IMR-90 (cell line): ENCODE data around the gene ZNF791. TPM values are rescaled to one million over a fixed set of nuclear protein-coding genes. Genes with fewer than 3 reads are reported as not detected.
"Not testable (repeated sequence)": the region's sequence is repeated elsewhere in the genome, so short reads cannot be mapped to it uniquely, and the experiment has no call there.

ENCODE experiments used
- ATAC-seq: fragments of 200-7000 bp; cut with Tn5 transposase; 2 replicates; pipeline ENCODE4 v1.9.1; 2020; ENCODE audit warnings: low read depth, mild to moderate bottlenecking, moderate library complexity
- BruUV-seq: library from RNA; stranded (reverse); fragments of 400-500 nt; replicated peaks from 2 replicates; lab custom pipeline; 2021; lab: Mats Ljungman, UMichigan
- CTCF ChIA-PET: fragments of 300-600 bp; formaldehyde crosslinking; extraction: SDS; loops from one replicate; lab custom pipeline; 2021; ENCODE audit warnings: antibody characterized with exemption; lab: Yijun Ruan, JAX
- POLR2A ChIA-PET: fragments of 300-600 bp; sonication (Branson Sonifier 250); formaldehyde crosslinking; loops from one replicate; lab custom pipeline; 2022; ENCODE audit warnings: antibody characterized with exemption; ENCODE audit not compliant: unreplicated experiment; lab: Charles Lee
- DNase-seq: peaks from one replicate; pipeline ENCODE4 v3.0.0; 2013
- H2AFZ ChIP-seq: replicated peaks from 2 replicates; pipeline ENCODE3; 2013; ENCODE audit warnings: low read length, mild to moderate bottlenecking; ENCODE audit not compliant: poor library complexity
- H2AK5ac ChIP-seq: 2 replicates; pipeline ENCODE4 v1.6.1; 2013; ENCODE audit warnings: low read depth, low read length, inconsistent platforms
- H2AK9ac ChIP-seq: replicated peaks from 2 replicates; pipeline ENCODE3; 2013; ENCODE audit warnings: mild to moderate bottlenecking, low read depth, low read length, moderate library complexity; ENCODE audit not compliant: poor library complexity
- H2BK120ac ChIP-seq: 2 replicates; pipeline ENCODE4 v1.6.1; 2013; ENCODE audit warnings: low read depth, low read length, inconsistent platforms
- H2BK15ac ChIP-seq: 3 replicates; pipeline ENCODE4 v1.6.1; 2013; ENCODE audit warnings: low read depth, low read length, inconsistent platforms
- H2BK20ac ChIP-seq: 2 replicates; pipeline ENCODE4 v1.6.1; 2013; ENCODE audit warnings: low read depth, mild to moderate bottlenecking, inconsistent platforms, low read length, moderate library complexity
- H2BK5ac ChIP-seq: 2 replicates; pipeline ENCODE4 v1.6.1; 2013; ENCODE audit warnings: mild to moderate bottlenecking, low read depth, low read length, inconsistent platforms; ENCODE audit not compliant: poor library complexity, severe bottlenecking
- H3K14ac ChIP-seq: replicated peaks from 2 replicates; pipeline ENCODE4 v1.6.1; 2013; ENCODE audit warnings: low read depth, low read length, inconsistent platforms
- H3K18ac ChIP-seq: 2 replicates; pipeline ENCODE4 v1.6.1; 2013; ENCODE audit warnings: low read depth, low read length, control low read depth
- H3K23ac ChIP-seq: 2 replicates; pipeline ENCODE4 v1.6.1; 2013; ENCODE audit warnings: low read depth, low read length, inconsistent platforms
- H3K27ac ChIP-seq: 2 replicates; pipeline ENCODE4 v1.5.1; 2013; ENCODE audit warnings: mild to moderate bottlenecking, control low read depth, low read length; ENCODE audit not compliant: insufficient read depth
- H3K27me3 ChIP-seq: 2 replicates; pipeline ENCODE4 v1.6.1; 2013; ENCODE audit warnings: low read length; ENCODE audit not compliant: control insufficient read depth, insufficient read depth
- H3K36me3 ChIP-seq: 2 replicates; pipeline ENCODE4 v1.6.1; 2013; ENCODE audit warnings: low read length, mixed read lengths; ENCODE audit not compliant: control insufficient read depth, insufficient read depth
- H3K4ac ChIP-seq: 2 replicates; pipeline ENCODE4 v1.6.1; 2013; ENCODE audit warnings: low read depth, low read length, inconsistent platforms
- H3K4me1 ChIP-seq: 2 replicates; pipeline ENCODE4 v1.6.1; 2013; ENCODE audit warnings: low read length, mixed read lengths; ENCODE audit not compliant: control insufficient read depth, insufficient read depth
- H3K4me2 ChIP-seq: 2 replicates; pipeline ENCODE4 v1.6.1; 2013; ENCODE audit warnings: low read depth, mild to moderate bottlenecking, control low read depth, low read length, moderate library complexity
- H3K4me3 ChIP-seq: 2 replicates; pipeline ENCODE4 v1.5.1; 2013; ENCODE audit warnings: low read depth, mild to moderate bottlenecking, control low read depth, low read length, moderate library complexity; ENCODE audit not compliant: insufficient read depth
- H3K56ac ChIP-seq: 2 replicates; pipeline ENCODE4 v1.6.1; 2013; ENCODE audit warnings: low read length, inconsistent platforms; ENCODE audit not compliant: insufficient read depth; ENCODE audit errors: extremely low read depth
- H3K79me1 ChIP-seq, 2 experiments: 2 replicates each; pipeline ENCODE4 v1.6.1; 2013; ENCODE audit warnings: low read length in 2 of 2, inconsistent platforms in 1 of 2, low read depth in 1 of 2
- H3K9ac ChIP-seq: 2 replicates; pipeline ENCODE4 v1.6.1; 2013; ENCODE audit warnings: low read depth, low read length, control low read depth
- H3K9me1 ChIP-seq: 2 replicates; pipeline ENCODE4 v1.6.1; 2013; ENCODE audit warnings: low read length, inconsistent platforms; ENCODE audit not compliant: insufficient read depth
- H3K9me3 ChIP-seq: 2 replicates; pipeline ENCODE4 v1.6.1; 2013; ENCODE audit warnings: low read length; ENCODE audit not compliant: control insufficient read depth, insufficient read depth
- H4K20me1 ChIP-seq: 2 replicates; pipeline ENCODE4 v1.6.1; 2013; ENCODE audit warnings: low read length, inconsistent platforms; ENCODE audit not compliant: insufficient read depth
- H4K5ac ChIP-seq: 2 replicates; pipeline ENCODE4 v1.6.1; 2013; ENCODE audit warnings: mild to moderate bottlenecking, low read depth, low read length, control low read depth
- H4K8ac ChIP-seq, 2 experiments: 2 replicates each; pipeline ENCODE4 v1.6.1; 2013; ENCODE audit warnings: low read depth in 2 of 2, low read length in 2 of 2, control low read depth in 1 of 2, inconsistent platforms in 1 of 2
- H4K91ac ChIP-seq: 2 replicates; pipeline ENCODE4 v1.6.1; 2013; ENCODE audit warnings: low read depth, low read length, inconsistent platforms; ENCODE audit not compliant: insufficient read depth
- WGBS, 2 experiments: methylation state at CpG; one replicate each; pipeline versions ENCODE4 v1.1.5 to v1.1.7; 2013; ENCODE audit warnings: missing lambda C conversion rate in 2 of 2; ENCODE audit not compliant: insufficient read length in 1 of 2; ENCODE audit errors: extremely low coverage in 2 of 2; 5-methylcytosine and 5-hydroxymethylcytosine counted together
- dilution Hi-C: fragments of 300-500 bp; cut with HindIII; formaldehyde crosslinking; loops from one replicate; pipeline ENCODE4 v1.14.3; 2018; ENCODE audit warnings: low sequenced_read_pairs; ENCODE audit not compliant: unreplicated experiment
- in situ Hi-C: fragments of 300-500 bp; cut with MboI; formaldehyde crosslinking; loops from 3 replicates; pipeline ENCODE4 v1.14.3; 2019; ENCODE audit warnings: low sequenced_read_pairs, inconsistent platforms, mixed read lengths
- intact Hi-C: fragments of 100-400 bp; cut with micrococcal nuclease; formaldehyde crosslinking; loops from 2 replicates; pipeline ENCODE4 v1.10.0; 2022
- polyA plus RNA-seq, 3 experiments: library from polyadenylated mRNA; depleted of rRNA; stranded (reverse); fragments of >200 nt; gene quantifications; 2 replicates each; pipeline ENCODE4 v1.2.3, GENCODE V29; 2012; ENCODE audit warnings: low replicate concordance in 1 of 3
- total RNA-seq: library from RNA; depleted of rRNA; stranded (reverse); fragments of >200 nt; gene quantifications from 2 replicates; pipeline ENCODE4 v1.2.3, GENCODE V29; 2012
- TF ChIP-seq, protein P1 (sequence below): conservative IDR thresholded peaks from 2 replicates; pipeline ENCODE4 v1.5.1; 2012; ENCODE audit warnings: mild to moderate bottlenecking, low read depth, low read length, improper control_type of control experiment

Gene ZNF791
- total and polyA plus RNA-seq, 2 of the 4 experiments (the other 2 are of a cell fraction), result 7.1 to 15.8 TPM

DNA sequence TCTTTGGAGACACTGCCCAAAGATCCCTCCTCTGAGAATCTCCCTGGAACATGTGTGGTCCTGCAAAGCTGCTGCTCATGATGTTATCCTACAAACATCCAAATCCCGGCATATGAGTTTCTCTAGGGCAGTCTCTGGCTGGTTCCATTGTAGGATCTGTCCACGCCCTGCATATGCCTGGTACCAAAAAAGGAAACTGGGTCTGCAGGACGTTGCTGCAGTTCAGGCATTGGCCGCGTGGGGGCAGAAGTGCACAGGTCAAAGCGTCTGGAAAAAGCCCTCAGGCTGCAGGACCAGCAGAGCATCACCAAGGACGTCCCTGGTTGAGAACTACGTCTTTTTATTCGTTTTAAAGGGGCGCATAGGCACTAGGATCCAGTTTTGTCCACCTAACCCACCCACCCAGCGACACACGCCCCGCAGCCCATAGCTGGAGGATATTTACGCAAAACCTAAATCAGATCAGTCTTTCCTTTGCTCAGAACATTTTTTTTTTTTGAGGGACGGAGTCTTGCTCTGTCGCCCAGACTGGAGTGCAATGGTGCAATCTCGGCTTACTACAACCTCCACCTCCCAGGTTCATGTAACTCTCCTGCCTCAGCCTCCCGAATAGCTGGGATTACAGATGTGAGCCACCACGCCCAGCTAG lies 46.6 kb upstream of the ZNF791 start (continued):
- TF ChIP-seq, protein P1, sequence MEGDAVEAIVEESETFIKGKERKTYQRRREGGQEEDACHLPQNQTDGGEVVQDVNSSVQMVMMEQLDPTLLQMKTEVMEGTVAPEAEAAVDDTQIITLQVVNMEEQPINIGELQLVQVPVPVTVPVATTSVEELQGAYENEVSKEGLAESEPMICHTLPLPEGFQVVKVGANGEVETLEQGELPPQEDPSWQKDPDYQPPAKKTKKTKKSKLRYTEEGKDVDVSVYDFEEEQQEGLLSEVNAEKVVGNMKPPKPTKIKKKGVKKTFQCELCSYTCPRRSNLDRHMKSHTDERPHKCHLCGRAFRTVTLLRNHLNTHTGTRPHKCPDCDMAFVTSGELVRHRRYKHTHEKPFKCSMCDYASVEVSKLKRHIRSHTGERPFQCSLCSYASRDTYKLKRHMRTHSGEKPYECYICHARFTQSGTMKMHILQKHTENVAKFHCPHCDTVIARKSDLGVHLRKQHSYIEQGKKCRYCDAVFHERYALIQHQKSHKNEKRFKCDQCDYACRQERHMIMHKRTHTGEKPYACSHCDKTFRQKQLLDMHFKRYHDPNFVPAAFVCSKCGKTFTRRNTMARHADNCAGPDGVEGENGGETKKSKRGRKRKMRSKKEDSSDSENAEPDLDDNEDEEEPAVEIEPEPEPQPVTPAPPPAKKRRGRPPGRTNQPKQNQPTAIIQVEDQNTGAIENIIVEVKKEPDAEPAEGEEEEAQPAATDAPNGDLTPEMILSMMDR, result peak; percentile 97

DNA sequence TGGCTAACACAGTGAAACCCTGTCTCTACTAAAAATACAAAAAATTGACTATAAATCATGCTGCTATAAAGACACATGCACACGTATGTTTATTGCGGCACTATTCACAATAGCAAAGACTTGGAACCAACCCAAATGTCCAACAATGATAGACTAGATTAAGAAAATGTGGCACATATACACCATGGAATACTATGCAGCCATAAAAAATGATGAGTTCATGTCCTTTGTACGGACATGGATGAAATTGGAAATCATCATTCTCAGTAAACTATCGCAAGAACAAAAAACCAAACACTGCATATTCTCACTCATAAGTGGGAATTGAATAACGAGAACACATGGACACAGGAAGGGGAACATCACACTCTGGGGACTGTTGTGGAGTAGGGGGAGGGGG lies 44.3 kb upstream of the ZNF791 start:
- BruUV-seq, H3K23ac ChIP-seq, H2AK5ac ChIP-seq, H3K9me1 ChIP-seq, H3K4me1 ChIP-seq, DNase-seq, H3K4me3 ChIP-seq, dilution Hi-C loops, H2AK9ac ChIP-seq, H2BK20ac ChIP-seq, H4K91ac ChIP-seq, H3K9me3 ChIP-seq, ATAC-seq, CTCF ChIA-PET, H4K5ac ChIP-seq, intact Hi-C loops, H2BK5ac ChIP-seq, H3K27ac ChIP-seq, H3K9ac ChIP-seq, POLR2A ChIA-PET, H3K27me3 ChIP-seq, H3K36me3 ChIP-seq, H4K20me1 ChIP-seq, H2AFZ ChIP-seq, H2BK15ac ChIP-seq, H3K56ac ChIP-seq, H2BK120ac ChIP-seq, H3K14ac ChIP-seq, H3K4me2 ChIP-seq, H3K4ac ChIP-seq, H3K79me1 ChIP-seq, H4K8ac ChIP-seq, H3K18ac ChIP-seq: not testable (repeated sequence)
- no CpG with 5 or more reads among the region's 5 CpGs for WGBS, 2 experiments
- in situ Hi-C loops, result loop anchor here (5.0 kb wide), 1 partner anchor 106 kb away; no protein-coding TSS in a partner anchor
